HG03039 (cell line): Measurements from ENCODE around the gene C5AR1.
"Not testable (repeated sequence)": the region's sequence is repeated elsewhere in the genome, so short reads cannot be mapped to it uniquely, and the experiment has no call there.

Experiments used
- ATAC-seq: cut with Tn5 transposase; IDR thresholded peaks from one replicate; pipeline ENCODE4 v1.9.1; 2021; ENCODE audit warnings: mild to moderate bottlenecking, moderate library complexity; ENCODE audit not compliant: unreplicated experiment

The C5AR1 gene

GRCh38 chr19:47324502-47324901, 14.8 kb downstream of the C5AR1 start:
- no peak for ATAC-seq

- ATAC-seq, result no peak
Observed at GRCh38 chr19:47330466-47330869, 20.8 kb downstream of the C5AR1 start.

GRCh38 chr19:47331490-47331889, 21.8 kb downstream of the C5AR1 start:
- ATAC-seq, result no peak

DNA sequence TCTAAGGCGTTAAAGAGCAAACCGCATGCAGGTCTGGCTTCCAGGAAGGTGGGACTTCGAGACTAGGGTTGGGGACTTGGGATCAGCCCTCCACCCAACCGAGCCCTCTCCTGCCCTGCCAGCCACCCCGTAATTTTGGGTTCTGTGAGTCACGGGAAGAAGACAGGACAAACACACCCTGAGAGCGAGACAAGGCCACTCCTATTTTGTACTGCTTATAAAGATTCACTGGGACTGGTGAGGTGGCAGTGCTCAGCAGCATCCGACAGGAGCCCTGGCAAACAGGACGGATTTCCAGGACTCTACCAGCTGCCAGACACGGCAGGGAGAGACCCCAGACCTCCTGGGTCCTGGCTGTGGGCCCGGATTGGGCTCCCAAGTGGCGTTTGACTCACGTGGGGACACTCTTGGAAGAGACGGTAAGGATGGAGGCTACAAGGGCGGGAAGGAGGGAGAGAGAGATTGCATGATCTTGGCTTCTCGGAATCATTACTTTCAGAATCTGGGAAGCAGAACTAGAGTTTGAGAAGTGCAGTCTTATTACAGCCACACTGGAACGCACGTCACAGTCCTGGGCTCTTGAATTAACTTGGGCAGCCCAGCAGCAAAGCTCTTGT, 22.4 kb downstream of the C5AR1 start, which contains the start of gene C5AR2:
Gene C5AR2, plus strand, starts transcription at position 245 of the 617 bp plus-strand sequence. CDS start 8,625 bp downstream, outside the sequence.
- ATAC-seq, result no peak

GRCh38 chr19:47336765-47337718, 27.4 kb downstream of the C5AR1 start:
- ATAC-seq, result not testable (repeated sequence)

DNA sequence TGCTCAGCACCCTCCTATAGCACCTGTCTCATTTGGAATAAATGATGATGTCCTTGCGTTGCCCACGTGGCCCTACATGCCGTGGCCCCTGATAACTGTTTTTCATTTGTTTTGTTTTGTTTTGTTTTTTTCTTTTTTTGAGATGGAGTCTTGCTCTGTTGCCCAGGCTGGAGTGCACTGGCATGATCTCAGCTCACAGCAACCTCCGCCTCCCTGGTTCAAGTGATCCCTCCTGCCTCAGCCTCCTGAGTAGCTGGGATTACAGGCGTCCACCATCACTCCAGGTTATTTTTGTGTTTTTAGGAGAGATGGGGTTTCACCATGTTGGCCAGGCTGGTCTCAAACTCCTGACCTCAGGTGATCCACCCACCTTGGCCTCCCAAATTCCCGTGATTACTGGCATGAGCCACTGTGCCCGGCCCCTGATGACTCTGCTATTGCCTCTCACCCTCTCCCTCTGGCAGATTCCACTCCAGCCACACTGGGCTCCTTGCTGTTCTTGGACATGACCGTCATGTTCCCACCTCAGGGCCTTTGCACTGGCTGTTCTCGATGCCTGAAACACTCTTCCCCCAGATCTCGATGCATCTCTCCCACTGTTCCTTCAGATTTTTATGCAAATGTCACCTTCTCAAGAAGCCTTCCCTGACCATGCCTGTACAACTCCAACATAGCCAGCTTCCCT, 29.7 kb downstream of the C5AR1 start:
- ATAC-seq, result no peak

GRCh38 chr19:47340477-47341208, 31.0 kb downstream of the C5AR1 start:
- no peak for ATAC-seq

- no peak for ATAC-seq
Observed at GRCh38 chr19:47341734-47342133, 32.1 kb downstream of the C5AR1 start.

DNA sequence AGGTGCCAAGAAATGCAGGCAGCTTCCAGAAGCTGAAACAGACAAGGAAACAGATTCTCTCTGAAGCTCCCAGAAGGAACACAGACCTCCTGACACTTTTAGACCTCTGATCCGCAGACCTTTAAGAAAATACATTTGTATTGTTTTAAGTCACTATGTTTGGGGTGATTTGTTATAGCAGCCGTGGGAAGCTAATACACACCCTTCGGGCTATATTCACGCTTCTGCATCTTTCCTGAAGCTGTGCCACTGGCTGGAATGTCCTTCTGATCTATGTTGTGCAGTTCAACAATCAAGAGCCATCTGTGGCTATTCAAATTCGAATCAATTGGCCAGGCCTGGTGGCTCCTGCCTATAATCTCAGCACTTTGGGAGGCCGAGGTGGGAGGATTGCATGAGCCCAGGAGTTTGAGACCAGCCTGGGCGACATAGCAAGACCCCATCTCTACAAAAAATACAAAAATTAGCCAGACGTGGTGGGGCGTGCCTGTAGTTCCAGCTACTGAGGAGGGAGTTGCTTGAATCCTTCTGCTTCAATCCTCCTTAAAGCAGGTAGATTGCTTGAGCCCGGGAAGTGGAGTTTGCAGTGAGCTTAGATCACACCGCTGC, 33.6 kb downstream of the C5AR1 start:
- ATAC-seq, result no peak

- no peak for ATAC-seq
Observed at GRCh38 chr19:47344425-47344824, 34.8 kb downstream of the C5AR1 start.

DNA sequence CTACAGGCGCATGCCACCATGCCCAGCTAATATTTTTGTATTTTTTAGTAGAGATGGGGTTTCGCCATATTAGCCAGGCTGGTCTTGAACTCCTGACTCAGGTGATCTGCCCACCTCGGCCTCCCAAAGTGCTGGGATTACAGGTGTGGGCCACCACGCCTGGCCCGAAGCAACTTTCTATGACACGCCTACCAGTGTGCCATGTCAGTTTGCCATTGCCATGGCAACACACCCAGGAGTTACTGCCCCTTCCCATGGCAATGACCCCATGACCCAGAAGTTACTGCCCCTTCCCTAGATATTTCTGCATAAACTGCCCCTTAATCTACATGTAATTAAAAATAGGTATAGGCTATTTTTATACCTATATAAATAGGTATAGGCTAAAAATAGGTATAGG, 36.4 kb downstream of the C5AR1 start:
- not testable (repeated sequence) for ATAC-seq

DNA sequence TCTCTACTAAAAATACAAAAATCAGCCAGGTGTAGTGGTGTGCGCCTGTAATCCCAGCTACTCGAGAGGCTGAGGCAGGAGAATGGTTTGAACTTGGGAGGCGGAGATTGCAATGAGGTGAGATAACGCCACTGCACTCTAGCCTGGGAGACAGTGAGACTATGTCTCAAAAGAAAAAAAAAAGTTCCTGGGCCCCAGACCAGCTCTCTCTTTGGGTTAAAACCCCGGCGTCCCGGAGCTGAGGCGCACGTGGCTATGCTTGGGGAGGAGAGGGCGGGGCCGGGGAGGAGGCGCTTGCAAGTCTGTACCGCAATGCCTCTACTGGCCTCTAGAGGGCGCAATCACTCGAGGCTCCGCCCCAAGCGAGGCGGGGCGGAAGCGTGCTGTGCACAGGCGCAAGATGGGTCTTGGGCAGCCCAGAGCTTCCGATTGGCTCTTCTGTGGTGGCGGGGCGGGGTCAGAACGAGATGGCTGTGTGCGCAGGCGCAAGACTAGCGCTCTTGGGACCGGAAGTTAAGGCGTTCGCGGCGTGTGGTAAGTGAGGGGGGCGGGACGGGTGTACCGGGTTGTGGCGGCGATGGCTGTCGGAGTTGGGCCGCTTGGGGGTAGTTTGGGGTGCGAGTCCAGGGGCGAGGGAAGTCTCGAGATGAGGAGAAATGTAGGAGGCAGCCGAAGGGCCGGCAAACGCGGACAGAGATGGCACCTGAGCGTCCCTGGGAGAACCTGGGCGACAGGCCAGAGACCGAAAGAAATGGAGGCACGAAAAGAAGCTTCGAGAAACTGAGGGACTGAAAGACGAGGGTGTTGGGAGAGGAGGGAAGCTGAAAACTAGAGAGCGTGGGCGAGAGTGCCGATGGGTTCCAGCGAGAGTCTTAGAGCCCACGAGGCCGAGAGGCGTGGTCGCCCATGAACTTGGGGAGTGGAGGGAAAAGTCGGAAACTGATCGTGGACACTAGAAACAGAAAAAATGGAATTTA, 39.4 kb downstream of the C5AR1 start, which contains the start of gene DHX34:
Gene DHX34, plus strand, starts transcription at position 497 of the 977 bp plus-strand sequence. CDS start 3,716 bp downstream, outside the sequence.
- ATAC-seq, result peak; percentile 83

DNA sequence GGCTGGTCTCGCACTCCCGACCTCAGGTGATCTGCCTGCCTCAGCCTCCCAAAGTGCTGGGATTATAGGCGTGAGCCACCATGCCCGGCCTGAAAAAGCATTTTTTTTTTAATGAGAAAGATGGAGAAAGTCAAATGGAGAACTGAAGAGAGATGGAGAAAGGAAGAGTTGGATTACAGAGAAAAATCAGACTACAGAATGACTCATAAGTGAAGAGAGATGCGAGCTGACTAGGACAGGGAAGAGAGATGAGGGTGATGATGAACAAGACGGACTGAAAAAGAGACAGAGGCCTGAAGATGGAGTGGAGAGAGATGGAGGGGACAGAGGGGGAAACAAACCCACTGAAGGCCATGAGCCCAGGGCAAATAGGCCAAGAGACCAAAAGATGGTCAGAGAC, 41.0 kb downstream of the C5AR1 start:
- ATAC-seq, result no peak

GRCh38 chr19:47351548-47351947, 41.9 kb downstream of the C5AR1 start:
- ATAC-seq, result no peak

DNA sequence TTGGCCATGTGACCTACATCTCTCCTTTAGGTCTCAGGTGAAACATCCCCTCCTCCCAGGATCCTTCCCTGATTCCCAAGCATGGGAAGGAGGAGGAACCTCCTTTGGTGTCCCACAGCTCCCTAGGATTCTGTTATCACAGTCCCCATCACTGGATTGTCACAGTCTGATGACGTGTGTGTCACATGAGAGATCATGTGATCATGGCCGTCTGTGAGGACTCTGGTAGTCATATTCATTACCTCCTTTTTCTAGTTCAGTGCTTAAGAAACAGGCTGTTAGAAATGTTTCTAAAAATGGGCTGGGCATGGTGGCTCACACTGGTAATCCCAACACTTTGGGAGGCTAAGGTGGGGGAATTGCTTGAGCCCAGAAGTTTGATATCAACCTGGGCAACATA, 42.4 kb downstream of the C5AR1 start:
- no peak for ATAC-seq

GRCh38 chr19:47353307-47353712, 43.6 kb downstream of the C5AR1 start:
- ATAC-seq, result no peak

DNA sequence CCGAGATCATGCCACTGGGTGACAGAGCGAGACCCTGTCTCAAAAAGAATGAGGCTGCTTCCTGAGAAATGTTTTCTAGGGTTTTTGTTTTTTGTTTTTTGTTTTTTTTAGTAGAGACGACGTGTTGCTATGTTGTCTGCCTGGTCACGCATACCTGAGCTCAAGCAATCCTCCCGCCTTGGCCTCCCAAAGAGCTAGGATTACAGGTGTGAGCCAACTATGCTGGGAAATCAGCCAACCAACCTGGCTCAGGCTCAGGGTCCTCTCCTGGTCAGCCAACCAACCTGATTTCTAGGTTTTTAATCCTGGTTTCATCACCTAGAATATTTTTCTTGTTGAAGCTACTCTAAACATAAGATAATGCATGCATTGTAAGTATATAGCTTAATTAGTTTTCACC, 47.2 kb downstream of the C5AR1 start:
- ATAC-seq, result no peak

GRCh38 chr19:47357788-47358680, 48.4 kb downstream of the C5AR1 start:
- no peak for ATAC-seq
